ENCODE measurements around the gene FGF21.

DNA sequence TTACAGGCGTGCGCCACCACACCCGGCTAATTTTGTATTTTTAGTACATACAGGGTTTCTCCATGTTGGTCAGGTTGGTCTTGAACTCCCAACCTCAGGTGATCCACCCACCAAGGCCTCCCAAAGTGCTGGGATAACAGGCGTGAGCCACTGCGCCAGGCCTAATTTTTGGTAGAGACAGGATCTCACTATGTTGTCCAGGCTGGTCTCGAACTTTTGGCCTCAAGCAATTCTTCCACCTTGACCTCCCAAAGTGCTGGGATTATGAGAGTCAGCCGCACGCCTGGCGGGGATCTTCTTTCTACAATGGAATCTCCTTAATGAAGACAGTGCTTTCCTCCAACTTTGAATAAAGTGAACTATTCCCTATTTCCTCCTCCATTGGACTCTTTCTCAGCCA, 20.7 kb upstream of the FGF21 start:
- TF ChIP-seq, protein P1, sequence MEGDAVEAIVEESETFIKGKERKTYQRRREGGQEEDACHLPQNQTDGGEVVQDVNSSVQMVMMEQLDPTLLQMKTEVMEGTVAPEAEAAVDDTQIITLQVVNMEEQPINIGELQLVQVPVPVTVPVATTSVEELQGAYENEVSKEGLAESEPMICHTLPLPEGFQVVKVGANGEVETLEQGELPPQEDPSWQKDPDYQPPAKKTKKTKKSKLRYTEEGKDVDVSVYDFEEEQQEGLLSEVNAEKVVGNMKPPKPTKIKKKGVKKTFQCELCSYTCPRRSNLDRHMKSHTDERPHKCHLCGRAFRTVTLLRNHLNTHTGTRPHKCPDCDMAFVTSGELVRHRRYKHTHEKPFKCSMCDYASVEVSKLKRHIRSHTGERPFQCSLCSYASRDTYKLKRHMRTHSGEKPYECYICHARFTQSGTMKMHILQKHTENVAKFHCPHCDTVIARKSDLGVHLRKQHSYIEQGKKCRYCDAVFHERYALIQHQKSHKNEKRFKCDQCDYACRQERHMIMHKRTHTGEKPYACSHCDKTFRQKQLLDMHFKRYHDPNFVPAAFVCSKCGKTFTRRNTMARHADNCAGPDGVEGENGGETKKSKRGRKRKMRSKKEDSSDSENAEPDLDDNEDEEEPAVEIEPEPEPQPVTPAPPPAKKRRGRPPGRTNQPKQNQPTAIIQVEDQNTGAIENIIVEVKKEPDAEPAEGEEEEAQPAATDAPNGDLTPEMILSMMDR (IDR thresholded peaks at IDR 0.05; ENCODE audit: extremely low read depth in 1 of 2, insufficient read depth in 1 of 2, low read depth in 1 of 2, low read length in 2 of 2), result no peak
- TF ChIP-seq POLR2AphosphoS5 (IDR thresholded peaks at IDR 0.05; ENCODE audit: insufficient read depth, low read depth, low read length) (no peak), EZH2 (IDR thresholded peaks at IDR 0.05; ENCODE audit: borderline replicate concordance, low read depth, low read length, severe bottlenecking) (no peak), POLR2A (IDR thresholded peaks at IDR 0.05; ENCODE audit: low read depth, low read length) (no peak)
